GM04504 (cell line): ENCODE data around the gene NTMT1.
"Not testable (repeated sequence)": the region's sequence is repeated elsewhere in the genome, so short reads cannot be mapped to it uniquely, and the experiment has no call there.

Experiments used
- DNase-seq: peaks from one replicate; pipeline ENCODE4 v3.0.0-alpha.2; 2012; ENCODE audit warnings: low read depth

The NTMT1 gene

DNA sequence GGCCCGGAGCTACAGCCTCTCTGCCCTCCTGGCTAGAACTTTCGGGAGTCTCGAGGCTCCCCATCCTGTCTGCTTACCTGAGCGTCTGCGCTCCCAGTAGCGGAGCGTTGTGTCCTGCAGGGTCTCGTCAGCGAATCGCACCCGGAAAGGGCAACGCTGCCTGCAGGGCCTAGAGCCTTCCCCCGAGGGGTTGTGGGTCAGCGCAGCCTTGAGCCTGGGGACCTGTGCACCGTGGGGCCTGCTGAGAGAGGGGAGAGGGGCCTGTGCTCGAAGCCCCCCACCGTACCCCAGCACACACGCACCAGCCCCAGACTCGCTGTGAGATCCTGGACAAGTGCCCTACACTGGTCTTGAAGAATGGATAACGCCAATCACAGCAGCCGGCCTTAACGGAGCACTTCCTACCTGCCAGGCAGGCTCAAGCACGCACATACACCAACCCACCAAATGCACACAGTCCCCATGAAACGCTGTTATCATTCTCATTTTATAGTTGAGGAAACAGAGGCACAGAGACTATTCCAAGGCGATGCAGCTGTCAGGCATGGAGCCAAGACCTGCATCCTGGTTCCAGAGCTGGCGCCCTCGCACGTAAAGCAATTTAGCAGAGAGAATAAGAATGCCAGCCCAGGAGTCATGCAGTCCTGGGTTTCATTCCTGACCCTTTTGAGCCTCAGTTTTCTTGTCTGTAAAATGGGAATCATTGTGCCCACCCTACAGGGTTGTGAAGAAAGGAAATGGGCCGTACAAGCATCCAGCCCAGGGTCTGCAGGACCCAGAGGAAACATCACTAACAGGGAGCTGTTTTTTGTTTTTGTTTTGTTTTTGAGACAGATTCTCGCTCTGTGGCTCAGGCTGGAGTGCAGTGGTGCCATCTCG is 10.3 kb upstream of the NTMT1 start:
- no peak for DNase-seq

DNA sequence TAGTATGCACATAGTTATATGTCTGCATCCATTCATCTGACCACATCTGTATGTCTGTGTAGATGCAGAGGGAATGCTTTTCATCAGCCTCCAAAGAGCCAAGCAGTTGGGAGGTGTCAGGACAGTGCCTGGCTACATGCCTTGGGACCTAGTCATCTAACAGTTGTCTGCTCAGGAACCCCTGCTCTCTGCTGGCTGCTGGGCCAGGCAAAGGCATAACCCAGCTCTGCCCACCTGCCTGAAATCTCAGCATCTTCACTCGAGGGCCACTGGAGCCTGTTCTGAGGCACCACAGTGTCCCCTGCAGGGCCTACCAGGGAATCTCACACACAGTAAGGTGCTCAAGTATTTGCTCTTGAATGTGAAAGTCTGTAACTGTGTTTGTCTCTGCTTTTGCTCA is 8.8 kb upstream of the NTMT1 start:
- DNase-seq: no peak

GRCh38 chr9:129619787-129620668 is 5.9 kb upstream of the NTMT1 start:
- DNase-seq: no peak

DNA sequence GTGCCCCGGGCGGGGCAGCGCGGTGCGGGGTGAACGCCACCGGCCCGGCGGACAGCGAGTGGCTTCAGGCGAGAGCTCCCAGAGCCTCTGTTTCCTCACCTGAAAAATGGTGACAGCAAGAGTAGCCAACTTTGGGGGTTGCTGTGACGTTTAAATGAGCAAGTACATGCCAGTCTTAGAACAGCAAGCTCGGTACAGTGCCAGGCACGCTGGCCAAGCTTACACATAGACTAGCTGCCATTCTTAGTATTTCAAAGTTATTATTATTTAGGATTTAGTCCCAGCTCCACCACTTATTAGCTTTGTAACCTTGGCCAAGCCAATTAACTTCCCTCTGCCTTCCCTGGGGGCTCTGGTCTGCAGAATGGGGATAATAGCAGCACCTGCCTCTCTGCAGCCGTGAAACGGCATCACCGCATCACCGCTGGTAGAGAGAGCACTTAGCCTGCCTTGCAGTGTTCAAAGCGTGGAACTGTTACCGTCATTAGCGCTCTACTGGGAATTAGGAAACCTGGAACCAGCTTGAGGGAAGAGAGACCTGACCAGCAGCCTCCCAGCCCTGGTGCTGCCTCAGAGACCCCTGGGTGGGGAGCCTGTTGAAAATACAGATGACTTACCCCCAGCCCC is 5.2 kb upstream of the NTMT1 start, which contains the start of gene C9orf50:
C9orf50 (minus strand) TSS at position 433 of the 627 bp plus-strand sequence. CDS start 527 bp downstream, outside the sequence.
- no peak for DNase-seq

DNA sequence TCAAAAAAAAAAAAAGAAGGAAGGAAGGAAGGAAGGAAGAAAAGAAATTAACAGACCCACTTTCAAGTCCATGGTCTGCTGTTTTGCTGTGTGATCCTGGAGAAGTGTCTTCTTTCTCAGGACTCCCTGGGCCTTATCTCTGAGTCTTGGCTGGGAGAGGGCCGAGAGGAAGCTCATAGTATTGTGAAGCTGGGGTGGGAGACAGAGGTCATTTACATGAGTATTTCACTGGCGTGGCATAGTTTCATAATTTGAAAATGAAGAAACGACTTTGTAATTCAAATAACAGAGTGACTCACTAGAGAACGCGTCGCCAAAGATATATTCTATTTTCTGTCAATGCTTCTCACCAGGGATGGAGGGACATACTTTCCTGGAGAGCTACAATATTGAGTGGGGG is 2.6 kb upstream of the NTMT1 start:
- no peak for DNase-seq

DNA sequence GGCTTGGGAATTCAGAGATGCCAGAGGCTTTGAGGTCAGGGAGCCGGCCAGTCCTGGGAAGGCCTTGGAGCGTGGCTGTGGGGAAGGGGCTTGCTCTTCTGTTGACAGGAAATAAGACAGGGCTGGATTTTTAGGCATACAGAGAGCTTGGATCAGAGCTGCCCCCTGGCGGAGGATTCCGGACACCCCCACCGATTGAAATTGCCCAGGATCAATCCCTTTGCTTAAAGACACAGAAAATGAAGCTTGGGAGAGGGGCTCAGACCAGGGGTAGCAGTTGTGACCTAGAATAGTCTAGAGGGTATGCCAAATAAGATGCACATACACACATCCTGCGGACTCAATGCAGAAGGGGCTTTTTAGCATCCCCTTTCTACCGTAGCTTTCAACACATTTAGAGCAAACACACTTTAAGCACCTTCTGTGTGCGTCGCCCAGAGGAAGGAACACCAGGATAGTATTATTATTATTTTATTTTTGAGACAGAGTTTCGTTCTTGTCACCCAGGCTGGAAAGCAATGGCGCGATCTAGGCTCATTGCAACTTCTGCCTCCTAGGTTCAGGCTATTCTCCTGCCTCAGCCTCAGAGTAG is 1.7 kb upstream of the NTMT1 start:
- DNase-seq: no peak

DNA sequence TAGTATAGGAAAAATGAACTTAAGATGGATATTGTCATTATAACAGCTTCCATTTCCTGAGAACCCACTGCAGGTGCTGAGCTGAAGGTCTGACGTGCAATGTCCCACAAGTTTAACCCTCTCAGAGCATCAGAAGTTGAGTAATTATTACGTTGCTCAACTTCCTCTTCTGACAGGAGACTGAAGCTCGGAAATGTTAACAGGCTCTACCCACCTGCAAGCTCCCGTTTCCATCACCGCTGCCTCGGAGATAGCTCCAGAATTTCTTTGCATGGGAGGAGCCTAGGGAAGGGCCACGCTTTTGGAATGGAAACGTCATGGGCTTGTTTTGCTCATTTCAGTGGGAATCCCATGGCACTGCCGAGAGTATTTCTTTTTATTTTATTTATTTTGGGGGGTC is 1.0 kb upstream of the NTMT1 start:
- DNase-seq: no peak

DNA sequence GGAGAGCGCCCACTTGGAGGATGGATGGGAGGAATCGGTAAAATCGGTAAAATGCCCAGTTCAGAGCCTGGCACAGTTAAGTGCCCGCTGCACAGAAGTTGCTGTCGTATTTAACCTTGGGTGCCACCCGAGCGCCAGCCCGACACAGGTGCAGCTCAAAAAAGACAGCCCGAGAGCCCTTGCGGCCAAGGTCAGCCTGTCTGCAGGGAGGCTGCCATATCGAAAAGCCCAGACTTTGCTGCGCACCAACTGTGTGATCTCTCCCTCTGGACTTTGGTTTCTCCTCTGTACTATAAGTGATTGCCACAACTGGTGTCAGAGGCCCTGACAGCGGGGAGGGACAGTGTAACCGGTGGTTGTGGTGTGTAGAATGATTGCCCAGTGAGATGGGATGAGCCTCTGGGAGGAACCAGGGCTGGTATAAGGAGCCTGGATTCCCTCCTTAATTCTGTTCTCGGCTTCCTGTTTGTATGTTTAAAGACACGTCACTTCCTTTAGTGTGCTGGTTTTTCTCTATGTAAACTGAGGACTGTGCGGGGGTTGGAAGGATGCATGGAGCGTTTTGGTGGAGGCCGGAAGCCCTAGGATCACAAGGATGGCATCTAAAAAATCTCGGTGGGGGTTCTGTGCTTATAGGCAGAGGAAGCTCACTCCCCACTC is 792 bp downstream of the NTMT1 start:
- DNase-seq: peak; percentile 41

DNA sequence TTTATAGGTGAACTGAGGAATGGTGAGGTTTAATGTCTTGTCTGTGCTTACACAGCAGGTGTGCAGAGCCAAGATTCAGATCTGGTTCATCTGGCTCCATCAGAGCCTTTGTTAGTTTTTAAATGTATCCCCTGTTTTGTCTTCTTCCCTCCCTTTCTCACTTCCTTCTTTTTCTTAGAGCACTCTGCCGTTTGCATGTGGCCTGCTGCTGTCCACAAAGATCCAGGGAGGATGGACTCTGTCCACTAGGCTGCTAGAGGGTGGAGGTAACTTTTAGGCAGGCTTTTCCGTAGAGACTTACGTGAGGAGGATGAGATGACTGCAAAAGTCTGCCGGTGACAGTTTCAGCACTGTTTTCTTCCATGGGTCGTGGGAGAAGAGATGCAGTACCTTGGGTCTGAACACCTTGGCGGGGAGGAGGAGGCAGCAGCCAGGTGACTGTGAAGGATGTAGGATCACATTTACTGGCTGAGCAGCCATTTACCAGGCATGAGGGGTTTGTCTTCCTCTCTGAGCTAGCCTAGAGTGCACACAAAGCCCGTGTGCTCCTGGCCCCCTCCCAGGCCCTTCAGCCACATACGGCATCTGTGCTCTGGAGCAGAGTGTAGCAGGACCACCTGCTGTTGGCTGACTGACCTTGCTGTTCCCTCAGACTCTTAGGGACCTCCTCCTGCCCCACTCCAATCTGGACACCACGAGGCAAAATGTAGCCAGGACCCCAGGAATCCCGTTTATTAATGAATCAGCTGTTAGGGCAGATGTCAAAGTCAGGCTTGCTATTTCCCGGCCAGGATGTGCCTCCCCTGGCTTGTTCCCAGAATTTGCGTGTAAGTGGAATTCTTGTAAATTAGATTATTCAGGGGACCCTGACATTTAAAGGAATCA is 1.8 kb downstream of the NTMT1 start:
- no peak for DNase-seq

DNA sequence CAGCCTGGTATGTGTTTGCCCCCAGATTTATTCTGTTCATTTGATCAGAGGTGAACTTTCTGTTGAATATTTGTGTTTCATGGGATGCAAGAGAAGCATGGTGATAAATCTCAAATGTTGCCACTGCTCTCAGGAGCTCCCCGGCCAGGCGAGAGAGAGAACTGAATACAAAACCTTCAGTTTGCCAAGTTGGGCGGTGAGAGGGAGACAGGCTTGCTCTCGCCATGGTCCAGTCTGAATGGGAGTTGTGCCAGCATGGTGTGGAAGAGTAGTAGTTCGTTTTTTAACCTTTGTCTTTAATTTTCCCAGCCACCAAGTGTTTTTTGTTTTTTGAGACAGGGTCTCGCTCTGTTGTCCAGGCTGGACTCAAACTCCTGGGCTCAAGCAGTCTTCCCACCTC is 2.7 kb downstream of the NTMT1 start:
- DNase-seq: no peak

GRCh38 chr9:129629251-129629820 is 3.4 kb downstream of the NTMT1 start:
- no peak for DNase-seq

DNA sequence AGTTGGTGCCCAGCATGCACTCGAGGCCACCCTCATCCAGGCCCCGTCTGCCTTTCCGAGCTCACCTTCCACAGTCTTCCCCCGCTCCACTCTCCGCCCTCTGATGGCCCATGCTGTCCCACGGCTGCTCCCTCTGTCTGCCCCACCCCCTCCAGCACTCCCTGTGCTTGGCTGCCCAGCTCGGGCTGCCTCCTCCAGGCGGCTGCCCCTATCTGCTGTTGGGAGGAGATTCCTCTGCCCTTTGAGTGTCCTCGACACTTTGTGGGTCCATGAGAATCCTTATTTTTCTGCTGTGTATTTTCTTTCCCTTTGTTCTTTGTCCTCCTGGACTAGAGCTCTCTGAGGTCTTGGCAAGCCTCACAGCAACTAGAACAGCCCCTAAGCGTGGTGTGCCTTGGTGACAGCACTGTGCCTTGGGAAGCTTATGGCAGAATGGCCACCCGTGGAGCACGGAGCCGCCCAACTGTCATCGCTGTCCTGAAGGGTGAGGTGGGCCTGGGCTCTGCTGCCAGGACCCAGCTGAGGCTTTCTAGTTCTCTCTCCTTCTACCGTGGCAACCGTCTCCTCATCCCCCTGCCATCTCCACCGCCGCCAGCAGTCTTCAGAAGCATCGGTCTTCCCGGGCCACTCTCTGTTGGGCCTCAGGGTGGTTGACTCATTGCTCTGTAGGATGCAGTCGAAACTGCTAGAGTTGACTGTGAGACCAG is 5.2 kb downstream of the NTMT1 start:
- DNase-seq: no peak

DNA sequence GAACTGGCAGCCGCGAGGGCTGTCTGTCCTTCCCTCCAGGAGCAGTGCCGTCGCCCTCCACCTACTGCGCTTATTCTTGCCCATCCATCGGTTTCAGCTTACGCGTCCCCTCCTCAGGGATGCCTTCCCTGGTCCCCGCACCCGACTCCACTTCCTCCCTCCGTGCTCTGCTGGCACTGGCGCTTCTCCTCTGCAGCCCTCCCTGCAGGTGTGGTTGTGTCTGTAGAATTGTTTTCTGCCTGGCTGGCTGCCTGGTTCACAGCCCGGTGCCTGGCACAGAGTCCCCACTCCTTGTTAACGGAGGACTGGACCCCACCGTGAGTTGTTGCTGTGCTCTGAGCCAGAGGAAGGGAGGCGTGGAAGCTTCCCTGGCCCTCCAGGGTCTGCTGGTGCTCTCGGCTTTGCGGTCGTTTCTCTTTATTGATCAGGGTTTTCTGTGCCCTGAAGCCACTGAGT is 5.7 kb downstream of the NTMT1 start:
- DNase-seq: no peak

GRCh38 chr9:129632460-129632859 is 6.5 kb downstream of the NTMT1 start:
- no peak for DNase-seq

GRCh38 chr9:129633207-129633606 is 7.2 kb downstream of the NTMT1 start:
- DNase-seq: no peak

- DNase-seq: no peak
Observed at GRCh38 chr9:129633848-129634247, 7.9 kb downstream of the NTMT1 start.

GRCh38 chr9:129635099-129636065 is 9.4 kb downstream of the NTMT1 start:
- DNase-seq: no peak

DNA sequence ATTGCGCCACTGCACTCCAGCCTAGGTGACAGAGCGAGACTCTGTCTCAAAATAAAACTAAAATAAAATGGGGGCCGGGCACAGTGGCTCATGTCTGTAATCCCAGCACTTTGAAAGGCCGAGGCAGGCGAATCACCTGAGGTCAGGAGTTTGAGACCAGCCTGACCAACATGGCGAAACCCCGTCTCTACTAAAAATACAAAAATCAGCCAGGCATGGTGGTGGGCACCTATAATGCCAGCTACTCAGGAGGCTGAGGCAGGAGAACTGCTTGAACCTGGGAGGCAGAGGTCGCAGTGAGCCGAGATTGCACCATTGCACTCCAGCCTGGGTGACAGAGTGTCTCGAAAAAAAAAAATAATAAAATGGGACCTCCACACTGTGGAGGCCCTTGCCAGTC is 10.4 kb downstream of the NTMT1 start:
- DNase-seq: not testable (repeated sequence)
